Esophagus muscularis mucosa (tissue), 4 donors: ENCODE data around the gene C12orf76.

Experiments
- EP300 ChIP-seq: sonication (generic); formaldehyde crosslinking; IDR thresholded peaks from one replicate; pipeline ENCODE4 v1.6.1; 2017; ENCODE audit warnings: antibody characterized with exemption
- POLR2A ChIP-seq: fragments of 450-650 bp; IDR thresholded peaks from one replicate; pipeline ENCODE4 v1.6.1; 2017; ENCODE audit warnings: antibody characterized with exemption, moderate library complexity, mild to moderate bottlenecking, low read depth
- POLR2AphosphoS5 ChIP-seq, 2 donors: sonication (generic); formaldehyde crosslinking; IDR thresholded peaks; one replicate each; pipeline ENCODE4 v1.6.1; 2017; ENCODE audit warnings: antibody characterized with exemption in 2 of 2
- TF ChIP-seq, protein P1 (sequence below), 3 experiments: fragments of 200-600 bp in 2 of 3; fragments of 450-650 bp in 1 of 3; sonication (generic) in 2 of 3; IDR thresholded peaks; one replicate each; pipeline ENCODE4 v1.5.1; 2017 to 2019; ENCODE audit warnings: antibody characterized with exemption in 3 of 3, mild to moderate bottlenecking in 2 of 3, moderate library complexity in 1 of 3

DNA sequence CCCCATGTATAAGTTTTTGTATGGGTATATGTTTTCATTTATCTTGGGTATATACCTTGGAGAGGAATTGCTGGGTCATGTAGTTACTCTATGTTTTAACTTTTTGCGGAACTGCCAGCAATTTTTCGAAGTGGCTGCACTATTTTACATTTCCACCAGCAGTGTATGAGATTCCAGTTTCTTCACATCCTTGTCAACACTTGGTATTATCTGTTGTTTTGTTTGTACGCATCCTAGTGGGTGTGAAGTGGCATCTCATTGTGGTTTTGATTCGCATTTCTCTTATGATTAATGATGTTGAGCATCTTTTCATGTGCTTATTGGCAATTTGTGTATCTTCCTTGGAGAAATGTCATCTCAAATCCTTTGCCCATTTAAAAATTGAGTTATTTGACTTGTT lies 42.2 kb downstream of the C12orf76 start:
- TF ChIP-seq POLR2AphosphoS5 (IDR thresholded peaks at IDR 0.05) (no peak), POLR2A (no peak), EP300 (no peak)
- TF ChIP-seq, protein P1, sequence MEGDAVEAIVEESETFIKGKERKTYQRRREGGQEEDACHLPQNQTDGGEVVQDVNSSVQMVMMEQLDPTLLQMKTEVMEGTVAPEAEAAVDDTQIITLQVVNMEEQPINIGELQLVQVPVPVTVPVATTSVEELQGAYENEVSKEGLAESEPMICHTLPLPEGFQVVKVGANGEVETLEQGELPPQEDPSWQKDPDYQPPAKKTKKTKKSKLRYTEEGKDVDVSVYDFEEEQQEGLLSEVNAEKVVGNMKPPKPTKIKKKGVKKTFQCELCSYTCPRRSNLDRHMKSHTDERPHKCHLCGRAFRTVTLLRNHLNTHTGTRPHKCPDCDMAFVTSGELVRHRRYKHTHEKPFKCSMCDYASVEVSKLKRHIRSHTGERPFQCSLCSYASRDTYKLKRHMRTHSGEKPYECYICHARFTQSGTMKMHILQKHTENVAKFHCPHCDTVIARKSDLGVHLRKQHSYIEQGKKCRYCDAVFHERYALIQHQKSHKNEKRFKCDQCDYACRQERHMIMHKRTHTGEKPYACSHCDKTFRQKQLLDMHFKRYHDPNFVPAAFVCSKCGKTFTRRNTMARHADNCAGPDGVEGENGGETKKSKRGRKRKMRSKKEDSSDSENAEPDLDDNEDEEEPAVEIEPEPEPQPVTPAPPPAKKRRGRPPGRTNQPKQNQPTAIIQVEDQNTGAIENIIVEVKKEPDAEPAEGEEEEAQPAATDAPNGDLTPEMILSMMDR (IDR thresholded peaks at IDR 0.05), result no peak
